ENCODE data around the gene NOP14.
"Not testable (repeated sequence)": the region's sequence is repeated elsewhere in the genome, so short reads cannot be mapped to it uniquely, and the experiment has no call there.

The NOP14 gene

DNA sequence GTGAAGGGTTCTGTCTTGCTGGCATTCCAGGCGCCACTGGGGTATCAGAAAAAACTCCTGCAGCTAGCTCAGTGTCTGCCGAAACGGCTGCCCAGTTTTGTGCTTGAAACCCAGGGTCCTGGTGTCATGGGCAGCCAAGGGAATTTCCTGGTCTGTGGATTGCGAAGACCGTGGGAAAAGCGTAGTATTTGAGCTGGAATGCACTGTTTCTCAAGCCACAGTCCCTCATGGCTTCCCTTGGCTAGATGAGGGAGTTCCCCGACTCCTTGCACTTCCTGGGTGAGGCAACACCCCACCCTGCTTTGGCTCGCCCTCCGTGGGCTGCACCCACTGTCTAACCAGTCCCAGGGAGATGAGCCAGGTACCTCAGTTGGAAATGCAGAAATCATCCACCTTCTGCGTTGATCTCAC lies 40.1 kb downstream of the NOP14 start:
- DNase-seq (ENCODE audit: insufficient read length, low spot score) (no peak), FAIRE-seq (no peak)
- TF ChIP-seq, protein P1, sequence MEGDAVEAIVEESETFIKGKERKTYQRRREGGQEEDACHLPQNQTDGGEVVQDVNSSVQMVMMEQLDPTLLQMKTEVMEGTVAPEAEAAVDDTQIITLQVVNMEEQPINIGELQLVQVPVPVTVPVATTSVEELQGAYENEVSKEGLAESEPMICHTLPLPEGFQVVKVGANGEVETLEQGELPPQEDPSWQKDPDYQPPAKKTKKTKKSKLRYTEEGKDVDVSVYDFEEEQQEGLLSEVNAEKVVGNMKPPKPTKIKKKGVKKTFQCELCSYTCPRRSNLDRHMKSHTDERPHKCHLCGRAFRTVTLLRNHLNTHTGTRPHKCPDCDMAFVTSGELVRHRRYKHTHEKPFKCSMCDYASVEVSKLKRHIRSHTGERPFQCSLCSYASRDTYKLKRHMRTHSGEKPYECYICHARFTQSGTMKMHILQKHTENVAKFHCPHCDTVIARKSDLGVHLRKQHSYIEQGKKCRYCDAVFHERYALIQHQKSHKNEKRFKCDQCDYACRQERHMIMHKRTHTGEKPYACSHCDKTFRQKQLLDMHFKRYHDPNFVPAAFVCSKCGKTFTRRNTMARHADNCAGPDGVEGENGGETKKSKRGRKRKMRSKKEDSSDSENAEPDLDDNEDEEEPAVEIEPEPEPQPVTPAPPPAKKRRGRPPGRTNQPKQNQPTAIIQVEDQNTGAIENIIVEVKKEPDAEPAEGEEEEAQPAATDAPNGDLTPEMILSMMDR (IDR thresholded peaks at IDR 0.05; ENCODE audit: insufficient read depth, missing control alignments), result no peak

DNA sequence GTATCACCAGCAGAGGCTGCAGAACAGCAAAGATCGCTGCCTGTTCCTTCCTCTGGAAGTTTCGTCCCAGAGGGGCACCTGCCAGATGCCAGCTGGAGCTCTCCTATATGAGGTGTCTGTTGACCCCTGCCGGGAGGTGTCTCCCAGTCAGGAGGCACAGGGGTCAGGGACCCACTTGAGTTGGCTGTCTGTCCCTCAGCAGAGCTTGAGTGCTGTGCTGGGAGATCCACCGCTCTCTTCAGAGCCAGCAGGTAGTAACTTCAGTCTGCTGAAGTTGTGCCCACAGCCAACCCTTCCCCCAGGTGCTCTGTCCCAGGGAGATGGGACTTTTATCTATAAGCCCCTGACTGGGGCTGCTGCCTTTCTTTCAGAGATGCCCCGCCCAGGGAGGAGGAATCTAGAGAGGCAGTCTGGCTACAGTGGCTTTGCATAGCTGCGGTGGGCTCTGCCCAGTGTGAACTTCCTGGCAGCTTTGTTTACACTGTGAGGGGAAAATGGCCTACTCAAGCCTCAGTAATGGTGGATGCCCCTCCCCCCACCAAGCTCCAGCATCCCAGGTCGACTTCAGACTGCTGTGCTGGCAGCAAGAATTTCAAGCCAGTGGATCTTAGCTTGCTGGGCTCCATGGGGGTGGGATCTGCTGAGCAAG lies 40.6 kb downstream of the NOP14 start:
- FAIRE-seq; DNase-seq (ENCODE audit: insufficient read length, low spot score): not testable (repeated sequence)

- not testable (repeated sequence) for DNase-seq (ENCODE audit: insufficient read length, low spot score); FAIRE-seq
Observed at GRCh38 chr4:2918714-2919113, 44.5 kb downstream of the NOP14 start.

DNA sequence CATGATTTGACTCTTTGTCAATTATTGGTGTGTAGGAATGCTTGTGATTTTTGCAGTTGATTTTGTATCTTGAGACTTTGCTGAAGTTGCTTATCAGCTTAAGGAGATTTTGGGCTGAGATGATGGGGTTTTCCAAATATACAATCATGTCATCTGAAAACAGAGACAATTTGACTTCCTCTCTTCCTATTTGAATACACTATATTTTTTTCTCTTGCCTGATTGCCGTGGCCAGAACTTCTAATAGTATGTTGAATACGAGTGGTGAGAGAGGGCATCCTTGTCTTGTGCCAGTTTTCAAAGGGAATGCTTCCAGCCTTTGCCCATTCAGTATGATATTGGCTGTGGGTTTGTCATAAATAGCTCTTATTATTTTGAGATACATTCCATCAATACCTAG lies 44.9 kb downstream of the NOP14 start:
- DNase-seq (ENCODE audit: insufficient read length, low spot score); FAIRE-seq: not testable (repeated sequence)

- FAIRE-seq, result not testable (repeated sequence)
Observed at GRCh38 chr4:2916696-2917095, 46.5 kb downstream of the NOP14 start.

GRCh38 chr4:2915789-2916188 lies 47.4 kb downstream of the NOP14 start:
- TF ChIP-seq, protein P1 (IDR thresholded peaks at IDR 0.05; ENCODE audit: insufficient read depth, missing control alignments), result no peak
- DNase-seq (ENCODE audit: insufficient read length, low spot score), result no peak
- FAIRE-seq, result no peak

More at GRCh38 chr4:2916696-2917095, 46.5 kb downstream of the NOP14 start:
- not testable (repeated sequence) for DNase-seq (ENCODE audit: insufficient read length, low spot score)

GRCh38 chr4:2914256-2915126 lies 48.7 kb downstream of the NOP14 start:
- TF ChIP-seq, protein P1 (IDR thresholded peaks at IDR 0.05; ENCODE audit: insufficient read depth, missing control alignments), result no peak
- no peak for DNase-seq (ENCODE audit: insufficient read length, low spot score)
- no peak for FAIRE-seq

DNA sequence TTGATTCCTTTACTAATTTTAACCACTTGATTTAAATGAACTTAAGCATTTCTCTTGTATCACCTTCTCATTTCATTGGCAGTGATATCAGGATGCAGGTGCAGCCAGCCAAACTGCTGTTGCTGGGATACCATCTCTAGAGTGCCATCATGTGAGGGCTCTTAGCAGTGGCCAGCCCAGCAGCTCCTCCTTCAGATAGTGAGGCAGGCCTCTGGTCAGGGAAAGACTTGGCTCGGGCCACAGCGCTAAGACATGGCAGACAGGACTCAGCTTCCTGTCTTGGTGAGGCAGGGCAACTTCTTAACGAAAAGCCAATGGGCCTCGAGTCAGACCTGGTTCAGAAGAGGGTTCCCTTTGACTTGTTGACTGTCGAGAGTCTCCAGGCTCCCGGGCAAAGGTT lies 50.0 kb downstream of the NOP14 start:
- FAIRE-seq (no peak), DNase-seq (ENCODE audit: insufficient read length, low spot score) (no peak)
- TF ChIP-seq, protein P1 (IDR thresholded peaks at IDR 0.05; ENCODE audit: insufficient read depth, missing control alignments), result no peak

DNA sequence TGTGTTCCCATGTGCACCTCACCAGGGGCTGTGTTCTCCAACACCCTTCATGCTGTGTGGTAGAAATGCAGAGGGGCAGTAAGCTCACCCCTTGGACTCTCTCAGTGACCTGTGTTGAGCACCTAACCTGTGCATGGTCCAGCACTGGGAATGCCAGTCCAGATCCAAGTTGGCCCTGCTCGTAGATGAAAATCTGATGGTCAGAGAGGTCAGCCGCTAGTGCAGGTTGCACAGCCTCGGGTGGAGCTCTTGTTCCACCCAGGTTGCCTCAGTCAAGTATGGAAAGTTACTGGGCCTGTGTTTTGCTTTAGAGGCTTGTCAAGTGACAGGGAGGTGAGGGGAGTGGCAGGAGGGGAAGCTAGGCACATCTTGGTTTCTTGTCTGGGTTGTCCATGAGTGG lies 51.3 kb downstream of the NOP14 start:
- TF ChIP-seq, protein P1 (IDR thresholded peaks at IDR 0.05; ENCODE audit: insufficient read depth, missing control alignments), result no peak
- DNase-seq (ENCODE audit: insufficient read length, low spot score), result no peak
- FAIRE-seq, result no peak

Data from D721Med (cell line).